Measurements from ENCODE around the gene FOS. TPM values are rescaled to one million over a fixed set of nuclear protein-coding genes. Genes with fewer than 3 reads are reported as not detected.

FOS gene
- total RNA-seq, 2 donors from 2014 or later: 220 to 877 TPM

DNA sequence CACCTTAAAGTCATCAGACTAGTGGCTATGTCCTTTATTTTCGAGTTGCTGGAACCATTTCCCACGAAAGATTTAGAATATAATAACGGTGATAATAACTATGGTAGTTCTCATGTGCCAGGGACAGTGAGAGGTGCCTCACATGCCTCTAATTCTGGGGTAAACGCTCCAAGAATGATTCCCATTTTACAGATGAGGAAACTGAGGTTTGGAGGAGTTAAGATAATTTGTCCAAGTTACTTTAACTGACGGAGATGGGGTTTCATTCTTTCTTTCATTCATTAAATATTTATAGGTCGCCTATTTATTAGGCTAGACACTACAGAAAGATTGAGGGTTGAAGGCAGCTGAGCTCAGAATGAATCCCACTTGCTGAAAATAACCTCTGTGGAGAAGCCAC is 30.7 kb upstream of the FOS start:
- ATAC-seq: no peak
- no peak for DNase-seq
- intact Hi-C loops (cut with DNase I, micrococcal nuclease): no loop called here

DNA sequence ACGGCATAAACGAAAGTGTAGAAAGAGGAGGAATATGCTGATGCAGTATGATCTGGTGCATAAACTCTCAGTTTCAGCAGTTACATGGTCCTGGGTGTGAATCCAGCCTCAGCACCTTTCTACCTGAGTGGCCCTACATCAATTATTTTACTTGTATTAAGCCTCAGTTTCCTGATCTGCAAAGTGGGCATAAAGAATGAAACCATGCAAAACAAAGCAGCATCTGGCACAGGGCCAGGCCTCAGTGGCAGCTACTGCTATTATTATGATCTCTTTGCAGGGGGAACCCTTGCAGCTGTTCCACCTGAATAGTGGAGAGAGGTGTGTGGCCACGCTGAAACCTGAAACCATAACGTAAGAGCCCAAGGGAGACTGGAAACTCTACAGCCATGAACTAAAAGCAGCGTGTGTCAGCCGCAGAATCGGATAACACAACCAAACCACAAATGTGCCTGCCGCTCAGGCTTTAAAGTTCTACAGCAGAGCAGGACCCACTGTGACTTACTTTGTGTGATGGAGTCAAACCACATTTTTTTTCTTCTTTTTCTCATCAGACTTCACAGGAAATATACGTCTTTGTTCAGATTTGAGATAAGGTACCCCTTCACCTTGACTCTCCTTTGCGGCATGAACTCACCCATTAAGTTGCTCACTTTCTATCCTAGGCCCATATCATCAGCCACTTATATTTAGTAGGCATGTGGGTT is 29.2 kb upstream of the FOS start:
- ATAC-seq: no peak
- peak; percentile 59 to 71 for DNase-seq
- intact Hi-C loops (cut with DNase I, micrococcal nuclease): no loop called here

DNA sequence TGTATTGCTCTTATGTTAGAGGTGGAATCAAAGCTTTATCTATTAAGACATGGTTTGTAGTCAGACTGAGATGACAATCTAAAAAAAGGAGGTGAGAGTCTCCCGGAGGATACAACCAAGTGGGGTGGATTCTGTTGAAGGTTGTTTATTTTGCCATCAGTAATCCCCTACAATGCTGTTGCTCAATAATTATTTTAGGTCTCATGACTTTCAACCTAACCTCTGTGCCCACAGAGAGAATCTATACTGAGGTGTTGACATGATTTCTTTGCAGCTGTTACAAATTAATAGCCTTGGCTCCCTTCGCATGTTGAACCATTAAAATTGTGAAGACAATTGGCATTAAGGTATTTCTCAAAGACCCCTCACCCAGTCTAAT is 28.7 kb upstream of the FOS start:
- ATAC-seq (no peak), DNase-seq (no peak)
- intact Hi-C loops (cut with DNase I, micrococcal nuclease): no loop called here

DNA sequence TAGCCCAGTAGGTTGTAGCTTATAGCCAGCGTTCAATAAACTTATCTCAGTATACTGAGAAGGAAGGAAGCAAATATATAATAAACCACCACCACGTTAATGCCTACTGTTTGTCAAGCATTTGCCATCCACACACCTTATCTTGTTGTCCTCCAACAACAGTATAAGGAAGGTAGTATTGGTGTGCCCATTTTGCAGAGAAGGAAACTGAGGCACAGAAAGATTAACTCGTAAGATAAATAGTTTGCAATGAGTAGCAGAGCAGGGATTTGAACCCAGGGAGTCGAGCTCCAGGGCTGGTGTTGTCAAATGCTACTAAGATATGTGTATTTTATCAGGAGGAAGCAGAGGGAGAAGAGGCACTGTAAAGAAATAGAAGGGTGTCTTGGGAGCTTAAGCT is 27.8 kb upstream of the FOS start:
- intact Hi-C loops (cut with DNase I, micrococcal nuclease): no loop called here
- DNase-seq (no peak), ATAC-seq (no peak)

DNA sequence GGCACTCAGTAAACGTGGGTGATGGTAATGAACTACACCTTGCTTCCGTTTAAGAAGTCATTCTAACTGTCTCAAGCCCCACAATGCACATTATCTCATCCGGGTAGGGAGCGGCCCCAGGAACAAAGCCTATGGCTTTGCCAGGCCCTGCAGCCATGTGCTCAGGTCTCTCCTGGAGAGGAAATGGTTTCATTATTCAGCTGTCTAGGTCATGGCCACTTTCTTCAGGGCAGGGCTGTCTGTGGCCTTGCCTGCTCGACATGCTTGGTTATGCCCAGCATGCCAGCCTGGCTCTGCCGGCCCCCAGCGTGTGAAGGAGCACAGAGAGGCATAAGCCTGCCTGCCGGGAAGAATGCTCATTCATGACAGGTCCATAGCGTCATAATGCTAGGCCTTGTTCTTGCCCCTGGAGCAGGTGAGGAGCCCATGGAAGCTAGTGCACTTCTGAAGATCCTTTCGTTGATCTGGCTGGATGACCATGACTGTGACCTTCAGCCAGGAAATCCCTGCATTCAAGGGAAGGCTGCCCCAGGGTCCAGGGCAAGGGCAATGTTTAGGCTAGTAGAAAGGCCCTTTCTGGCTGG is 26.3 kb upstream of the FOS start:
- peak; percentile 71 for ATAC-seq
- DNase-seq: peak; percentile 73 to 85
- intact Hi-C loops (cut with DNase I, micrococcal nuclease): no loop called here

DNA sequence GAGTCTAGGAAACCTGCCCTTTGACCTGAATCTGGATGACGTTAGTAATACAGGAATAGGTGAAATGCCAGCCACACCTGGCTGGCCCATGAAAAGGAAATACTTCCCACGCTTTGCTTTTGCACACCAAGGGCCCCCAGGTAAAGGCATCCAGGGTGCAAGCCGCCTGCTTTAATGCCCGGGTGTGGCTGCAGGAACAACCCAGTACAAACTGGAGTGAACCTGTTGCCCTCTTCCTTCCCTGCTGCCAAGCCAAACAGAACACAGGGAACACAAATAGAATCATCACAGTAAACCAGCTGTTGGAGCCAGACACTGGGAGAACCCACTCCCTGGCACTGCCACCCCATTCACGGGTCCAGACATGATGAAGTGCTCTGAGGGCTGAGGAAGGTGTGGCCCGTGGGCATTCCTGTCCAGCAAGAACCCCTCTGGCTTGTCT is 24.2 kb upstream of the FOS start:
- peak; percentile 67 for ATAC-seq
- peak; percentile 81 to 94 for DNase-seq
- intact Hi-C loops (cut with DNase I, micrococcal nuclease): no loop called here

GRCh38 chr14:75254901-75255584 is 23.6 kb upstream of the FOS start:
- intact Hi-C loops (cut with DNase I, micrococcal nuclease): no loop called here
- ATAC-seq: peak; percentile 36

DNA sequence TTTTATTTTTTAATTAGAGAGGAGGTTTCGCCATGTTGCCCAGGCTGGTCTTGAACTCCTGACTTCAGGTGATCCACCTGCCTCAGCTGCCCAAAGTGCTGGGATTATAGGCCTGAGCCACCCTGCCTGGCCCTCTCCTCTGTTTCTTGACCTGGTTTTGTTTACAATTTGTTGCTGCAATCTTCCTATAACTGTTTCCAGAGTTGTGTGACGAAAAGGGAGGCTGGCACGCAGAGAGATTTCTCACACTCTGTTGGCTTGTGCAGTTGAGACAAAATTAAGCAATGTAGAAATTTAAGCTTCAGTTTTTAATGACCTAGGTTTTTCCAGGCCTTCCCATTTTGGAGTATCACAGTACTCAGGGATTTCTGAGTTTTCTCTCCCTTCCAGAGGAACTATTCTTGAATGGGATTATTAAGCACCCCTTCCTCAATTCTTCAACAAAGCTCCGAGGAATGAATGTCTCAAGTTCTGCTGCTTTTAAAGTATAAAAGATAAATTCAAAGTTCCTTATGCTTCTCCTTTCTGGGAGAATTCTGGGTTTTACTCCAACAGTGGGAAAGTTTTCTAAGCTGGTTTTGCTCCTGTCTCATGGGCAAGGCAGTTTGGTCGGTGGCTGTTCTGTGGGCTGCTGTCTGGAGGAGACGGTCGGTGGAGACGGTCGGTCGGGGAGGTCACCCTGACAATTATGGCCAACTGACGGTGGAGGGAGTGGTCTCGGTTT is 20.4 kb upstream of the FOS start:
- no peak for DNase-seq
- peak; percentile 26 for ATAC-seq
- intact Hi-C loops (cut with DNase I, micrococcal nuclease): no loop called here

More at GRCh38 chr14:75254901-75255584, 23.6 kb upstream of the FOS start:
- peak; percentile 54 to 72 for DNase-seq

- ATAC-seq (peak; percentile 81), DNase-seq (peak; percentile 100)
- intact Hi-C loops (cut with DNase I, micrococcal nuclease): no loop called here
These were observed 19.7 kb upstream of the FOS start for GRCh38 chr14:75258803-75259509.

- no peak for DNase-seq
- peak; percentile 0 for ATAC-seq
- intact Hi-C loops (cut with DNase I, micrococcal nuclease): no loop called here
These were observed 19.1 kb upstream of the FOS start for GRCh38 chr14:75259510-75259855.

GRCh38 chr14:75260025-75260763 is 18.4 kb upstream of the FOS start:
- intact Hi-C loops (cut with DNase I, micrococcal nuclease): no loop called here
- DNase-seq (no peak), ATAC-seq (no peak)

GRCh38 chr14:75261820-75262219 is 16.8 kb upstream of the FOS start:
- DNase-seq: no peak
- intact Hi-C loops (cut with DNase I, micrococcal nuclease): no loop called here
- ATAC-seq: no peak

DNA sequence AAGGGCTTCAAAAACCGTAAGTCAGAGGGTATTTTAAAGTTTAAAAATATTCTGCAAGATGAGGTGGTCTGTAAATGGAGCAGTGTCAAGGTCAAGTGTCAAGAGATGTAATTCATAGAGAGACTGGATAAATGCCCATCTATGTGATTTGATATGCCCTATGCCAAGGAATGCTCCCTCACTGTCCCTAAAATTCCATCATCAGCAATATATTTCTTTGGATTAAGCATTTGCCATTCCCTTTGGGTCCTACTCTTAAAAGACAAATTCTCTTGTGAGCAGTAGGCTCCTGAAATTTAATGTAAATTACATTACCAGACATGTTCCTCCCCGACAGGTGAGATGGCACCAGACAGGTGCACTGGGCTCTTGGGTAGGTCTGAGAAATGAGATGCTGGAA is 16.0 kb upstream of the FOS start:
- intact Hi-C loops (cut with DNase I, micrococcal nuclease): no loop called here
- DNase-seq (no peak), ATAC-seq (no peak)

- ATAC-seq (no peak), DNase-seq (no peak)
- intact Hi-C loops (cut with DNase I, micrococcal nuclease): no loop called here
These were observed 14.6 kb upstream of the FOS start for GRCh38 chr14:75264036-75264435.

DNA sequence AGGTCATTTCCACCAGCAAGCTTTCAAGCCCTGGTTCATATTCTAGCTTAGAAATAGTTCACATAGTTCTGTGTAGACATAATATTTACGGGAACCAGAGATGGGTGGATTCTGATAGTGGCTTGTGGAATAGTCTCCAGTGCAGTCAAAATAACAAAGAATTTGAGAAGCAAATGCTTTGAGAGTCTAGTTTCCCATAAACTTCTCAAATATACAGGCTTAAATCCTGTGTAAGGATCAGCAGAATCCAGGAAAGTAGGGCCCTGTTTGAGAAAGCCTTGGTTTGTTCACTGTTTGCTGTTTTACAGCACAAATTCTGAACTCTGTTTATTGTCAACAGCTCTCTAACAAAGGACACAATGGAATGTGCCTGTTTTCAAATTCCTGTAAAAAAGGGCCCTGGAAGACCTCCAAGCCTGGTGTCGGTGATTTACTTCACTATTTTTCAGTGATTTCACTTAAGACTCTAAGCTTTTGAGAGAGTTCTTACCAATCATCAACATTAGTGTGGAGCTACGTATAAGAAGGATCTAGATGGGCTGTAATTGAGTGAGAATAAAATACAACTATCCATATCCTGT is 11.4 kb upstream of the FOS start:
- no peak for DNase-seq
- no peak for ATAC-seq
- intact Hi-C loops (cut with DNase I, micrococcal nuclease): no loop called here

GRCh38 chr14:75268633-75269550 is 9.7 kb upstream of the FOS start:
- DNase-seq: no peak
- ATAC-seq: peak; percentile 77
- intact Hi-C loops (cut with DNase I, micrococcal nuclease): no loop called here

- ATAC-seq: no peak
These were observed 7.1 kb upstream of the FOS start for GRCh38 chr14:75271514-75271913.

More at GRCh38 chr14:75271514-75271913, 7.1 kb upstream of the FOS start:
- no peak for DNase-seq
- intact Hi-C loops (cut with DNase I, micrococcal nuclease): no loop called here
